ENCODE results near the gene VPS29.
"Not testable (repeated sequence)": the region's sequence is repeated elsewhere in the genome, so short reads cannot be mapped to it uniquely, and the experiment has no call there.

The VPS29 gene

GRCh38 chr12:110520876-110521712 lies 19.2 kb upstream of the VPS29 start:
- not testable (repeated sequence) for DNase-seq (ENCODE audit: low spot score)

- not testable (repeated sequence) for DNase-seq (ENCODE audit: low spot score)
These were observed 16.1 kb upstream of the VPS29 start for GRCh38 chr12:110518014-110518413.

GRCh38 chr12:110516995-110517394 lies 15.1 kb upstream of the VPS29 start:
- no peak for DNase-seq (ENCODE audit: low spot score)

- DNase-seq (ENCODE audit: low spot score), result no peak
These were observed 12.5 kb upstream of the VPS29 start for GRCh38 chr12:110514363-110514762.

- DNase-seq (ENCODE audit: low spot score), result no peak
These were observed 11.9 kb upstream of the VPS29 start for GRCh38 chr12:110513842-110514241.

GRCh38 chr12:110508071-110508586 lies 6.2 kb upstream of the VPS29 start:
- DNase-seq (ENCODE audit: low spot score), result no peak

- DNase-seq (ENCODE audit: low spot score), result no peak
These were observed 3.4 kb upstream of the VPS29 start for GRCh38 chr12:110505332-110505731.

GRCh38 chr12:110503432-110503831 lies 1.5 kb upstream of the VPS29 start:
- DNase-seq (ENCODE audit: low spot score), result no peak

GRCh38 chr12:110501399-110501751 lies 536 bp downstream of the VPS29 start:
- DNase-seq (ENCODE audit: low spot score), result peak; percentile 64

GRCh38 chr12:110498984-110499706 lies 2.8 kb downstream of the VPS29 start:
- peak; percentile 55 for DNase-seq (ENCODE audit: low spot score)

- DNase-seq (ENCODE audit: low spot score), result no peak
These were observed 26.5 kb downstream of the VPS29 start for GRCh38 chr12:110475426-110475825.

GRCh38 chr12:110468214-110469048 lies 33.5 kb downstream of the VPS29 start, which contains the start of the genes FAM216A and GPN3:
Gene FAM216A, plus strand, starts transcription at chr12:110468845. Its CDS starts 31 bp downstream, at chr12:110468876.
Gene GPN3, minus strand, starts transcription at chr12:110468257. Its CDS starts 54 bp downstream, at chr12:110468203.
- DNase-seq (ENCODE audit: low spot score), result peak; percentile 100

- no peak for DNase-seq (ENCODE audit: low spot score)
These were observed 34.1 kb downstream of the VPS29 start for GRCh38 chr12:110467847-110468213.

GRCh38 chr12:110466791-110467190 lies 35.1 kb downstream of the VPS29 start:
- DNase-seq (ENCODE audit: low spot score), result no peak

GRCh38 chr12:110465765-110466164 lies 36.1 kb downstream of the VPS29 start:
- not testable (repeated sequence) for DNase-seq (ENCODE audit: low spot score)

- DNase-seq (ENCODE audit: low spot score), result no peak
These were observed 36.9 kb downstream of the VPS29 start for GRCh38 chr12:110465024-110465423.

GRCh38 chr12:110461189-110461588 lies 40.7 kb downstream of the VPS29 start:
- DNase-seq (ENCODE audit: low spot score), result not testable (repeated sequence)

- no peak for DNase-seq (ENCODE audit: low spot score)
These were observed 43.2 kb downstream of the VPS29 start for GRCh38 chr12:110458756-110459155.

GRCh38 chr12:110453569-110454296 lies 48.2 kb downstream of the VPS29 start:
- no peak for DNase-seq (ENCODE audit: low spot score)

- DNase-seq (ENCODE audit: low spot score), result no peak
These were observed 50.6 kb downstream of the VPS29 start for GRCh38 chr12:110451263-110451662.

- peak; percentile 100 for DNase-seq (ENCODE audit: low spot score)
These were observed 52.0 kb downstream of the VPS29 start, which contains the start of gene ARPC3 for GRCh38 chr12:110449799-110450497. Gene ARPC3, minus strand, starts transcription at chr12:110450337. Its CDS starts 77 bp downstream, at chr12:110450260.
